ENCODE data around the gene DNAAF1.
"Not testable (repeated sequence)": the region's sequence is repeated elsewhere in the genome, so short reads cannot be mapped to it uniquely, and the experiment has no call there.

Gene DNAAF1

GRCh38 chr16:84199097-84199496 is 54.0 kb downstream of the DNAAF1 start:
- Histone ChIP-seq H3F3A (ENCODE audit: control insufficient read depth, insufficient read depth) (no peaks in the 10 kb centered on the region), H3K79me2 (ENCODE audit: control insufficient read depth, low read length) (no peaks in the 10 kb centered on the region), H3K4me3 (ENCODE audit: low read length) (no peak overlapping the region), H3K27me3 (ENCODE audit: control insufficient read depth, low read length) (peaks cover 3% of the 10 kb centered on the region; the same call in 1 of the 2 replicates), H3K27ac (ENCODE audit: low read depth, low read length) (no peak overlapping the region), H3K9me2 (replicated peaks; ENCODE audit: control insufficient read depth, low read length) (no peaks in the 10 kb centered on the region), H3K36me3 (ENCODE audit: control insufficient read depth, low read length) (no peaks in the 10 kb centered on the region), H3K4me2 (ENCODE audit: low read length) (no peak overlapping the region), H3K4me1 (ENCODE audit: control insufficient read depth, low read length) (peaks cover 10% of the 10 kb centered on the region), H3K9me3 (ENCODE audit: control insufficient read depth, insufficient read depth, low read length) (no peaks in the 10 kb centered on the region), H4K20me1 (ENCODE audit: control insufficient read depth, insufficient read depth, low read depth, low read length) (no peaks in the 10 kb centered on the region)
- TF ChIP-seq EZH2phosphoT487 (IDR thresholded peaks at IDR 0.05; ENCODE audit: borderline replicate concordance, low read length): no peak
- no peak for TF ChIP-seq CTCF (IDR thresholded peaks at IDR 0.05; ENCODE audit: low read depth, low read length, poor library complexity, severe bottlenecking)

GRCh38 chr16:84199861-84200260 is 54.8 kb downstream of the DNAAF1 start:
- TF ChIP-seq EZH2phosphoT487 (IDR thresholded peaks at IDR 0.05; ENCODE audit: borderline replicate concordance, low read length) (no peak), CTCF (IDR thresholded peaks at IDR 0.05; ENCODE audit: low read depth, low read length, poor library complexity, severe bottlenecking) (no peak)
- Histone ChIP-seq H3F3A (ENCODE audit: control insufficient read depth, insufficient read depth) (no peaks in the 10 kb centered on the region), H4K20me1 (ENCODE audit: control insufficient read depth, insufficient read depth, low read depth, low read length) (no peaks in the 10 kb centered on the region), H3K79me2 (ENCODE audit: control insufficient read depth, low read length) (no peaks in the 10 kb centered on the region), H3K27me3 (ENCODE audit: control insufficient read depth, low read length) (peaks cover 3% of the 10 kb centered on the region; the same call in 1 of the 2 replicates), H3K4me2 (ENCODE audit: low read length) (no peak overlapping the region), H3K4me3 (ENCODE audit: low read length) (no peak overlapping the region), H3K36me3 (ENCODE audit: control insufficient read depth, low read length) (no peaks in the 10 kb centered on the region), H3K9me2 (replicated peaks; ENCODE audit: control insufficient read depth, low read length) (no peaks in the 10 kb centered on the region), H3K9me3 (ENCODE audit: control insufficient read depth, insufficient read depth, low read length) (no peaks in the 10 kb centered on the region), H3K4me1 (ENCODE audit: control insufficient read depth, low read length) (peaks cover 2% of the 10 kb centered on the region), H3K27ac (ENCODE audit: low read depth, low read length) (no peak overlapping the region)

- H3K4me2 ChIP-seq (ENCODE audit: low read length); H3K27me3 ChIP-seq (ENCODE audit: control insufficient read depth, low read length); H3F3A ChIP-seq (ENCODE audit: control insufficient read depth, insufficient read depth); H3K4me3 ChIP-seq (ENCODE audit: low read length); H3K36me3 ChIP-seq (ENCODE audit: control insufficient read depth, low read length); H3K9me3 ChIP-seq (ENCODE audit: control insufficient read depth, insufficient read depth, low read length); H3K4me1 ChIP-seq (ENCODE audit: control insufficient read depth, low read length); H4K20me1 ChIP-seq (ENCODE audit: control insufficient read depth, insufficient read depth, low read depth, low read length); H3K27ac ChIP-seq (ENCODE audit: low read depth, low read length); H3K79me2 ChIP-seq (ENCODE audit: control insufficient read depth, low read length); H3K9me2 ChIP-seq (replicated peaks; ENCODE audit: control insufficient read depth, low read length): not testable (repeated sequence)
Observed at GRCh38 chr16:84204551-84204950, 59.4 kb downstream of the DNAAF1 start.

- not testable (repeated sequence) for H3F3A ChIP-seq (ENCODE audit: control insufficient read depth, insufficient read depth); H4K20me1 ChIP-seq (ENCODE audit: control insufficient read depth, insufficient read depth, low read depth, low read length); H3K9me3 ChIP-seq (ENCODE audit: control insufficient read depth, insufficient read depth, low read length); H3K9me2 ChIP-seq (replicated peaks; ENCODE audit: control insufficient read depth, low read length); H3K4me3 ChIP-seq (ENCODE audit: low read length); H3K27ac ChIP-seq (ENCODE audit: low read depth, low read length); H3K27me3 ChIP-seq (ENCODE audit: control insufficient read depth, low read length); H3K79me2 ChIP-seq (ENCODE audit: control insufficient read depth, low read length); H3K4me1 ChIP-seq (ENCODE audit: control insufficient read depth, low read length); H3K36me3 ChIP-seq (ENCODE audit: control insufficient read depth, low read length); H3K4me2 ChIP-seq (ENCODE audit: low read length)
Observed at GRCh38 chr16:84205123-84205522, 60.0 kb downstream of the DNAAF1 start.
